Activated effector memory CD4-positive, alpha-beta T cell treated with anti-CD3 and anti-CD28 coated beads, Interleukin-2, amount 50 U/mL, for 16 hours (primary cell): ENCODE results near the gene DUSP15.

Experiments used
- DNase-seq: peaks from one replicate; pipeline ENCODE4 v3.0.0-alpha.2; 2020

Gene DUSP15

DNA sequence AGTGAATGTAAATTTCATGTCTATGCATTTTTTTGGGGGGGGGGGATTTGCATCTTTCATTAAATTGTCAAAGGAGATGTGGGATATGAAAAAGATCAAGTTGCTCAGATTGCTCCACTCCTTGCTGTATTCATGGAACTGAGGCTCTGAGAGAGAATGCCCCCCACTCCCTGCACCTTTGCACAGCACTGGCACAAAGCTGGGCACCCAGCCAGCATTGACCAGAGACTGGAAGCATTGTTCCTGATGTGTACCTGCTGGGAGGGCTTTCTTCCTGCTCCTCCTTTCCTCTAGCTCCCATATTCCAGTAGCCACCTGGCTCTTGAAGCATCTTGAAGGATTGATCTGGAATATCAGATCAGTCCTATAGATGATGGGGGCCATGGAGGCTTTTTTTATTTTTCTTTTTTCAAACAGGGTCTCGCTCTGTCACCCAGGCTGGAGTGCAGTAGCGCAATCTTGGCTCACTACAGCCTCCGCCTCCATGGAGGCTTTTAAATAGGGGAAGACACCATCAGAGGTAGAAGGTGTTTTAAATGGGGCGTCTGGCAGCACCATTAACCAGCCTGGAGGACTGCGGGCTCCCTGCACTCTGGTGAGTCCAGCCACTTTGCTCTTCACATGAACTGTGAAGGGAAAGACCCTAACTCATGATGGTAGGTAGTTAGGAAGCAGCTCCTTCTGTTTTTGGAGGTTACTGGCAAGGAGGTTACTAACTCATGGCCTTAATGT is 10.9 kb downstream of the DUSP15 start:
- DNase-seq = peak; percentile 56

DNA sequence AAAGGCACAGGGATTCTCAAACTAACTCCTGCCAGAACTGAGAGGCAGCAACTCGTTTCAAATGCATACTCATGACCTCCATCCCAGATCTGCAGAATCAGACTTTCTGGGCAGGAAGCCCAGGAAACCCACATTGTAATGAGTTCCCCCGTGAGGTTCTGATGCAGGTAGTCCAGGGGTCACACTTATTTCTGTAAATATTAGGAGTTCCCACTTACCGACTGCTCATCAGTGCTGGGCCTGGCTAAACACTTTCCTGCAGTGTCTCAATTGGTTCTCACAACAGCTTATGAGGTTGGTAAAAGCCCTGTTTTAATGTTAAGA is 11.6 kb downstream of the DUSP15 start:
- peak; percentile 31 for DNase-seq

DNA sequence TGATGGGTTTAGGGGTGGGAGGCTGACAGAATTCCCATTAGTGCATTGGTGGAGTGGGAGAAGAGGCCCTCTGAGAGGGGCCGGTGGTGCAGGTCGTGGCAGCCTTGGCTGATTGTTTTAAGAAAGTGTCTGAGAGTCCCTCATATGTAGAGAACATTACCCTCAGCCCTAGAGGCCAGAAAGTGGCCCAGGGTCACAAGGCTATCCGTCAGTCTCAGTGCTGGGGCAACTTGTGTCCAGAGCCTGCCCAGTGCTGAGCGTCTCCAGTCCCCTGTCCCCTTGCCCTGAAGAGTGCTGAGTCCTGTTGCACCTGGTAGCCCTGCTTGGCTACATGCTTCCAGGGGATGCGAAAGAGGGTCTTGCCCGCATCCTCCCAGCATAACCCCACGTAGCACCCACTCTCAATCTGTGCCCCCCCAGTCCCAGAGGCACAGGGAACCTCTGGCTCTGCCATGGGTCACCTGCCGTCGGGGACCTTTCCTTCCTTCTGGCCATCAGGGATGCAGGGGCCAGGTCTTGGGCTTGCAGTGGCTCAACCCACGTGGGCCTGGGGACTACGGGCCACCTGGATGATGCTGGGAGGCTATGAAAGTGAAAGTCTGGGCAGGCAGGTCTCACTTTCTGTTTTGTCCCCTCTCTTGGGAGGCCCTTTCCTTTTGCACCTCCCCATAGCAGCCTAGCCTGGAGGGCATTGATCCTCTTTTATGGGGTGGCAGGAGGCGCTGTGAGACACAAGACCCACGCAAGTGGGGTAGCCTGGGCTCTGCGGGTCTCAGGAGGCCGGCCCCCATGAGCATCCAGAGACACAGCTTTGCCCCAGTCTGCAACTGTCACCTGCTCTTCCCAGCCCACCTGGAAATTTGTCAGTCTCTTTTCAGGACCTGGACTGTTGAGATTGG is 12.2 kb downstream of the DUSP15 start:
- peak; percentile 55 for DNase-seq

DNA sequence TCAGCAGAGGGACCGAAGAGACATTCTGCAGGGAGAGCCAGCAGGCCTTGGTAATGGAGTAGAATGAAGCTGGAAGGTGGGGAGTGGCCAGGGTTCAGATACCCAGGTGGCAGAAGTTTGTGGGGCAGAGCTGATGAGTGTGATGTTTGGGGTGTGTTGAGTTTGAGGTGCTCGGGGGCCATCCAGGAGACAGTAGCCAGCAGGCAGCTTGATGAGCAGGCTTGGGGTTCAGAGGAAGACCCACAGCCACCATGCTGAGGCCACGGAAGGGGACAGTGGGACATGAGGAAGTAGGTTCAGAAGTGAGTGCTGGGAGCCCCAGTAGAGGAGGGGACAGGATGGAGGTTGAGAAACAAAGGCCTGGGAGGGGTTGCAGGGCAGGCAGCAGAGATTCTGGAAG is 13.8 kb downstream of the DUSP15 start:
- DNase-seq = no peak

DNA sequence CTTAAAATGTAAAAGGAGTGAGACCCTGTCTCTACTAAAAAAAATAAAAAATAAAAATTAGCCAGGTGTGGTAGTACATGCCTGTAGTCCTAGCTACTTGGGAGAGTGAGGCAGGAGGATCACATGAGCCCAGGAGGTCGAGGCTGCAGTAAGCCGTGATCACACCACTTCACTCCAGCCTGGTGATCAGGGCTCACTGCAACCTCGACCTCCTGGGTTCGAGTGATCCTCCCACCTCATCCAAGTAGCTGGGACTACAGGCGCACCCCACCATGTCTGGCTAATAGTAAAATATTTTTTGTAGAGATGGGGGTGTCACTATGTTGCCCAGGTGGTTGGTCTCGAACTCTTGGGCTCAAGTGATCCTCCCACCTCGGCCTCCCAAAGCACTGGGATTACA is 16.8 kb downstream of the DUSP15 start:
- no peak for DNase-seq

DNA sequence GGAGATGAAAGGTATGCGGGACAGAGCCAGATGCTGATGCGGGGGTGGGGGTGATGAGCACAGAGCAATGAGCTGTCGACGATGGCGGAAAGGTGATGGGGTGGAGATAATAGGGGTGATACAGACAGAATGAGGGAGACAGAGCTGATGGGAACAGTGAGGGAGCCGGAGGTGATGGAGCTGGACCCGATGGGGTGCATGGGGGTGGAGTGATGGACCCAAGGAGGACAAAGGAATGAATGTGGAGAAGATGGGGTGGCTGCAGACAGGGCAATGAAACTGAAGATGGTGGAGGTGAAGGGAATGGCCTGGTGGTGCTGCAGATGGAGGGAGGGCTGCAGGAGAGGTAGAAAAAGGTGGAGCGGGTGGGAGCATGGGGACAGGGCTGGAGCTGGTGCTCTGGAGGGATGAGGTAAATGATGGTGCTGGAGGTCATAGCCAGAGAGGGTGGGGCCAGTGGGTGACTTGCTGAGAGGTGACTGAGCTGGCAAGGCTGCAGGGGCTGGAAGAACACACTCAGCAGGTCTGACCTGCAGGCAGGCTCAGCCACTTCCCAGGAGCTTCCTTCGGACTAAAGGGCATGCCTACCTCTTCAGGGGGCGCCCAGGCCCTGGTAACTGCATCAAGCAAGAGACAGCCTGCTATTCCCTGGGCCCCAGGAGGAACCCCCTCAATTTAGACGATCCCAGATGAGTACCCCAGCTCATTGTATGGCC is 18.9 kb downstream of the DUSP15 start:
- DNase-seq = no peak

DNA sequence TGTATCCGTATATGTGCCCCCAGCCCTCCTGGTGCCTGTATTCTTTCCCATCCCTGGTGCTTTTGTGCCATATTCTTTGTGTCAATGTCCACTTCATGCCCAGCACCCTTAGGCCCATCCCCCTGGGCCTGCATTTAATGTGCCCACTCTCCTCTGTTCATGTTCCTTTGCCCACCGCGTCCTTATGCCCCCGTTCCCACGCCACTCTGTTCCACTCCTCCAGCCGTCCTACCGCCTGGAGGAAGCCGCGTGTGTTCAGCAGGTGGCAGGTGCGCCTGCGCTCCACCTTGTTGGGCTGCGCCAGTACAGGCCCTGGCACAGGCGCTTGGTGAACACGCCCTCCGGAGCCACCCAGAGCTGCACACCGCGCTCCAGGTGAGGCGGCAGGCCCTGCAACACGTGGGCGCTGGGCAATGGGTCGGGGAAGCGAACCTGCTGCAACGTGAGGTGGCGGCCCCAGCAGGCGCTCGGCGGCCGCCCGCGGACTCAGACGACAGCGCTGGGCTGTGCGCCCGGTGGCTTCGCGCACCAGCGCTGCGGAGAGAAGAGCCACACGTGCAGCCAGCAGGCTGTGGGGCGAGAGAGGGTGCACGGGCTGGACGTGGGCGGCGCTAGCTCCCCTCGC is 20.9 kb downstream of the DUSP15 start:
- no peak for DNase-seq

DNA sequence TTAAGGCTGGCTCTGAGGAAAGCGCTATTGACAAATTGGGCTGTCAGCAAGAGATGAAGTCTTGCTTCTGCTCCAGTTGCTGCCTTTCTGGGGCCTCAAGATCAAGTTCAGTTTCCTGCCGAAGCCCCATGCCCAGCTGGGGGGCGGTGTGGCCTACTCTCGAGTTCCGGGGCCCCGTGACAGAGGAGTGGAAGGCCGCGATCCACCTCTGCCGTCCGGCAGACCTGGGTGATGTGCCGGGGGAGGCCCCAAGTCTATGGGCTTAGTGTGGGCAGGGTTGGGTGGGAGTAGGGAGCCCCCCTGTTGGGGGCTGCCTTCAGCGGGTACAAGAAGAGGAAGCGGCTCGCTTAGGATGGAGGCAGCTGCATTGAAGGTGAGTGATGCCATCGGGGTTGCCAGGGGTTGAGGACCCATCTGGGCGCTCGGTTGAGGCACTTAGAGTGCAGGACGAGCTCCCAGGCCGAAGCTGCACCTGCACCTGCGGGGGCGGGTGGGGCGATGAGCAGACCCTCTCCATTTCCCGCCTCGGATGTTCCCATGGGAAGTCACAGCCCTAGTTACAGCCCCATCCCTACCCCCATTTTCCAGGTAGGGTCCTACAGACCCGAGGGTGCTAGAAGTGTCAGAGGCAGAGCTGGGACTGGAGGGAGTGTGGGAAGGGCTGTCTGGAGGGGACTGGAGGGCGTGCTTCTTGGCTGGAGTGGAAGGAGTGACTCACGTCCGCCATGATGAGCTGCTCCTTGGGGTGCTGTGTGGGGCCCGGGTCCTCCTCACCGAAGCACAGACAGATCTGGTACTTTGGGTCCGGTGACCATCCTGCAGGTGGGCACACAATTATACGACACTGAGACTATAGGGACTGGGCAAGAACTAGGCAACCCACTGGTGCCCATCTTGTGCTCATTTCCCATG is 22.0 kb downstream of the DUSP15 start:
- no peak for DNase-seq

DNA sequence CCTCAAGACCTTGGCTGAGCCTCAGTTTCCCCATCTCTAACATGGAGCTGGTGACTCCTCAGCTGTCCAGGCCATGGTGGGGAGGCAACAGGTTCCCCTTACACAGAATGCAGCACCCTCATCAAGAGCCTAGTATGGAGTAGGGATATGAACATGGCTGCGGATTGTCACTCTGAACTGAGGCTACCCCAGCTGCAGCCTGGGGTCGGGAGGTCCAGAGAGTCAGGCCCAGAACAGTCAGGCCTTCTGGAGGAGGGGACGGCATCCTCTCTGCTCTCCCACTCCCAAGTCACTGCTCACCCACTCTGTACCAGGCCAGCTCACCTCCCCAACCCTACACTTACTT is 23.6 kb downstream of the DUSP15 start:
- no peak for DNase-seq

DNA sequence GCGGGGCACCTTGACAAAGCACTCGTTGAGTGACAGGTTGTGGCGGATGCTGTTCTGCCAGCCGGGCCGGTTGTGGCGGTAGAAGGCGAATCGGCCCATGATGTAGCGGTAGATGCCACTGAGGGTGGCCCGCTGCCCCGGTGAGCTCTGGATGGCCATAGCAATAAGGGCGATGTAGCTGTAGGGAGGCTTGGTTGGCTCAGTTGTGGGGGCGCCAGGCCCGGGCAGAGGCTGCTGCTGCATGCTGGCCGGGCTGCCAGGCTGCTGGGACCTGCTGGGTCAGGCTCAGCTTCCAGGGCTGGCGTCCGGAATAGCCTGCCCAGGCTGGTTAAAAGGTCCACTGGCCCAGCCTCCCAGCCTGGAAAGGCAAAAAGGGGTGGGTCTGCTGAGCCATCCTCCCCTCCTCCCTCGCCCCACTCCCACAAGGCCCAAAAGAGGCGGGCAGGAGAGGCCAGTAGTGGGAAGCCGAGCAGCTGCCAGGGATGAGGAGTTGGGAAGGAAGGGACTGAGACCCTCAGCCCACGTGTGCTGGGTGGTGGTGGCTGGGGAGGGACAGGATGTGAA is 24.9 kb downstream of the DUSP15 start, which contains the start of gene FOXS1:
Gene FOXS1, minus strand, starts transcription at position 305 of the 564 bp plus-strand sequence. Its CDS starts 62 bp downstream, at position 243.
- DNase-seq = no peak

DNA sequence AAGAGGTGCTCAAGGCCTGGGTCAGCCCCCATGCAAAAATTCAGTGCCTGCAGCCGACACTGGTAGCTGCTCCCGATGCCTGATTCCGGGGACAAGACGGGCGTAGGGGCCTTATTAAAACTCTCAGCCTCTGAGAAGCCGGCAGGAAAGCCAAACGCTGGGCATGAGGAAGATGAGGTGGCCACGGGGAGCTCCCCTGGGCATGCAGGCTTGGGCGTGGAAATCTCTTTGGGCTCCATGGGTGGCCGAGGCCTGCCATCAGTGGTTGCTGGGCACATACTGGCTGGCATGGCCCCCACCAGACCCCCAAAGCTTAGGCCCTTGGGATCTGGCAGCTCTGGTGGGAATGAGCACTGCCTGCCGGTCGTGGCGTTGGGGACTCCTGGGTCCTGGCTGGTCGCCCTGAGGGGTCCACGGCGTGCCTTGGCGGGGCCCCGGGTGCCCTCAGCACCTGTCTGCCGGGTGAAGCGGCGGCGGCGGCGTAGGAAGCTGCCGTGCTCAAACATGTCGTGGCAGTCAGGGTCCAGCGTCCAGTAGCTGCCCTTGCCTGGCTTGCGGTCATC is 25.5 kb downstream of the DUSP15 start:
- no peak for DNase-seq

DNA sequence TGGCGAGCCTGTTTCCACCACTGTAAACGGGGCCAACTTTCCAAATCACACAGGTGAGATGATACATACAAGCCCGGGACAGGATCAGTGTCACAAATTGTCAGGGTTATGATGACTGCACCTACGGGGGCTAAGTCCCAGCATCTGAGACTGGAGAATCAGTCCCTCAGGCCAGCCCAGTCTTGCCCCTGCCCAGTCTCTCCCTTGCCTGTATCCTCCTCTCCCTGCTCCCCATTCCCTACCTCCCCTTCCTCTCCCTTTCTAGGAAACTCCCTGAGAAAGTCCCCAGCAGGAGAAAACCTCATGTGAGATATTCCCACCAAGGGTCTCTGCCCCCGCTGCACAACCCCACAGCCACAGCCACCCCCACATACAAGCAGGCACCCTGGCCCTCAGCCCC is 26.4 kb downstream of the DUSP15 start:
- no peak for DNase-seq

DNA sequence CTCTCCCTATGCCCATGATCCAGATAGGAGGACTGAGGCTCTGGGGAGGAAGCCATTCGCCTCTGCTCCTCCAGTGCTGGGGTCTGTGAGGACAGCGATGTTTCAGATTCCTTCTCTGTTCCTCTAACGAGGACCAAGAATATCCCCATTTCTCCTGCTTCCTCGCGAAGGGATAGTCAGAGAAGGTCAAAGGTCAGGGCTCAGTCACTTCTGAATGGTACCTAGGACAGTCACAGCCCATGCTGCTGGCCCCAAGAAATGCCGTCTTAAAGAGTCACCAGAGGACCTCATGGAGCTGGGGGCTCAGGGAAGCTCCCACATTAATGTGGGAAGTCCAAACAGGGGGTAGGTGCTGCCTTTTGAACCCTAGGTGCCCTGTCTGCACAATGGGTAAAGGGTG is 27.0 kb downstream of the DUSP15 start:
- no peak for DNase-seq

DNA sequence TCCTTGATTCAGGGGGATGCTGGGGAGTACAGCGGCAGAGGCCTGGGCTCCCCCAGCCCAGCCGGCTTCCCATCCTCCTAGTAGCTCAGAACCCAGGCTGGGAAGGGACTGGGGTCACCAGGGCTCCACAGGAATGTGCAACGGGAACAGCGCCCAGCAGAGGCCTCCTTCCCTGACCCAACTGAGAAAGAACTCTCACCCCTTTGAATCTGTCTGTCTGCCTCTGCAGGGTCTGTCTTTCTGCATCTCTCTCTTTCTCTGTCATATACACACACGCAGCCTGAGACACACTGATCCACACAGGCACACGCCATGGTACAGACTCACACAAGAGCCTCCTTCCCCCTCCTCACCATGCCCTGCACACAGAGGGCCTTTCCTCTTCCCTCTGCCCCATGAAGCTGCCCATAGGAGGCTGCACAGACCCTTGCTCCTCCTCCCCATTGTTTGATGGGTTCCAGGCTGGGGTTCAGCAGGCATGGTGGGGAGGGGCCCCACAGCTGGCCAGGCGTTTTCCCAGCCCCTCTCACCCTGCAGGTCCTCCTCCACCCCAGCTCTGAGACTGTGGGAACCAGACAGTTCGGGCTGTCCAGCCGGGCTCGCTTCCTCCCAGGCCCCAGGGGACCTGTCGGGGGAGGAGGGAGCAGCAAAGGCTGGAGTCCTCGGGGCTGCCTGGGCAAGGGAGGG is 27.7 kb downstream of the DUSP15 start:
- no peak for DNase-seq

DNA sequence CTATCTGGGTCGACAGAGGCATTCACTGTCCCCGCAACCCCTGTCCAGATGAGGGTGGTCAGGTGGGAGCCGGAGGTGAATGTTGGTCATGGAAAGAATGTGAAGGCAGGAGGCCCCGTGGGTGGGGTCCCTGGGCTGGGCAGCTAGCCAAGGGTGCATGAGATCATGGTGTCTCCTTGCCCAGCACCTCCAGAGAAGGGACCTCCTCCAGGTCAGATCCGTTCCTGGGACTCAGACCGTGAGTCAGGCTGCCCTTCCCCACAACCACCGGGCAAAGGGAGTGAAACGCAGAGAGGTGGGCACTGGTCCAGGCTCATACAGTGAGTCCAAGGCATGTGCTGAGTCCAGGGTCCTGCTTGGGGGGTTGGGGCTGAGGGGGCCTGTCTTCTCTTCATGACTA is 28.4 kb downstream of the DUSP15 start:
- no peak for DNase-seq

DNA sequence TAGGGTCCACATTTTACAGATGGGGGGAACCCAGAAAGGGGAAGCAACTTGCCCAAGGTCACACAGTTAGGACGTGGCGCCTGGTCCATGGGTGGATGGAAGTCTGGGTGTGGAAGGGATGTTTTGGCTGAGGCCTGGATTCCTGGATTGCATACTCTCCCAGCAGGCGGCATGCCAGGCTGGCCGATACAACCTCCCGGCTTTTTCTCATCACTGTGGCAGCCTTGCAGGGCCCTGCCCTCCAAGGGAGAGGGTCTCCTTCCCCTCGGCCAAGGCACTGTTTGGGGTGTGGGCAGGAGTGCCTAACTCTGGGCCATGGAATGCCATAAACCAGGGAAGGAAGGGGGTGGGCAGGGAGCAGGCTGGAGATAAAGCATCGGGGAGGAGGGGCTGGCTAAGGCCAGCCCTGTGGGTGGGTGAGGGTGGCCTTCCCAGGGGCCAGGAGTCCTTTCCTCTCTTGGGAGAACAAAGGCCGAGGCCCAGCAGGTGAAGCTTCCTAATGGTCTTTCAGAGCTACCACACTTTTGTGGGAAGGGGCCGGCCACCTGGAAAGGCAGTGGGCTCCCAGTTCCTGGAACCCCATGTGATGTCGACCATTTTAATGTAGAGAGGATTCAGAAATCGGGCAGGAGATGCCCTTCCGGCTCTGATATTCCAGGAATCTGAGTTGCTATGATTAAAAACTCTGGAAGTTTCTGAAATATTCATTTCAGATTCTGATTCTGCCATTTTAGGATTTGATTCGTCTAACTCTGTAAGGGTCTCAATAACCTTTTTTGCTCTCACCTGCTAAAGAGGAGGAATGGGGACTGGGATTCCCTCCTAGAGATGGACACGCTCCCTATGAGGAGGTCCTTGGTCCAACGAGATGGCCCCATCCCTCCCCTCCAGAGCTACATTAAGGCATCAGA is 29.2 kb downstream of the DUSP15 start:
- DNase-seq = no peak

DNA sequence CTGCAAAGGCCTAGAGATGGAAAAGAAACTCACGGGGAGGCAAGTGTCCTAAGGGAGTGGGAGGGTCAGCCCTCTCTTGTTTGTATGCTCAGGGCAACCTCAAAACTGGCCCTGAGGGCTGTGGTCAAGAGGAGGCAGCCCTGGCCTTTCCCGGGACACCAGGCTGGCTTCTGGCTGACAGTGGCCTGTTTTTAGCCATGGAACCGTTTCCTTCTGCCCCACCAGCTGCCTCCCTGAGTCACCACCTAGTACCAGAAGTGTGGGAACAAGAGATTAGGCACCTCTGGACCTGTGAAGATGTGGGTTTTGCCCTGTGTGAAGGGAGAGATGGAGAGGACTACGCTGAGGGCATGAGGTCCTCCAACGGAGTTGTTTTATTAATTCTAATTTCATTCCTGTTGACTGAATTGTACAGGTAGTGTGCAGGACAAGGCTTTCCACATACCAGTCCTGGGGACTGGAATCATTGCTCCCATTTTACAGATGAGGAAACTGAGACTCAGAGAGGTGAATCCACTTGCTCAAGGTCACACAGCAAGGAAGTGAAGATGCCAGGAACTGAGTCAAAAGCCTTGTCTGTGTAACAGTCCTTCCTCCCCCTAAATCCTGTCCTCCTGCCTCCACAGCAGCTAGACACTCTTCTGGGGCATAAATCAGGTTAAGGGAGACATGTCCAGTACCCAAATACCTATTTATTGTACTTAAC is 30.4 kb downstream of the DUSP15 start:
- no peak for DNase-seq

DNA sequence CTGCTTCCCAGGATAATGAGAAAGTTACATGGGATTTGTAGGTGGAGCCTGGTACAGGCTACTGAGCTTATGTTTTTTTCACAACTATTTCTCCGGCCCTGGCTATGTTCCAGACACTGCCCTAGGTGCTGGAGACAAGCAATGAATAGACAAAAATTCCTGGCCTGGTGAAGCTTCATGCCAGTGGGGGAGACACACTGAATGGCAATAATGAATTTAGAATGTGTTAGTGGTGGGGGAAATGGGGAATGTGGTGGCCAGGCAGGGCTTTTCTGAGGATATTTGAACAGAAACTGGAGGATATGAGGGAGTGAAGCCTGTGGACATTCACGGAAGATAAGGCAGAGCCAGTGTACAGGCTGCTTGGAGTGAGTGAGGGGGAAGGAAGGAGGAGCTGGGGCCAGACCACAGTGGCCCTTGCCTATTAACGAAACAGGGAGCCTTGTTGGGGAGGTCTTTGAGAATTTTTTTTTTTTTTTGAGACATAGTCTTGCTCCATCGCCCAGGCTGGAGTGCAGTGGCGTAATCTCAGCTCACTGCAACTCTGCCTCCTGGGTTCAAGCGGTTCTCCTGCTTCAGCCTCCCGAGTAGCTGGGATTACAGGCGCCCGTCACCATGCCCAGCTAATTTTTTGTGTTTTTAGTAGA is 31.6 kb downstream of the DUSP15 start:
- no peak for DNase-seq
